Stomach (tissue), 4 donors: Measurements from ENCODE around the gene TCF7L1.

Experiments
- CTCF ChIP-seq, 7 experiments: fragments of 450-650 bp in 4 of 7; fragments of 200-600 bp in 3 of 7; sonication (generic) in 3 of 7; IDR thresholded peaks; one replicate each; pipeline ENCODE4 v1.5.1; 2016 to 2019; ENCODE audit warnings: antibody characterized with exemption in 7 of 7, control low read depth in 2 of 7, mild to moderate bottlenecking in 1 of 7
- EP300 ChIP-seq: sonication (generic); formaldehyde crosslinking; IDR thresholded peaks from one replicate; pipeline ENCODE4 v1.6.1; 2017; ENCODE audit warnings: antibody characterized with exemption
- POLR2A ChIP-seq, 4 donors: fragments of 450-650 bp; IDR thresholded peaks; one replicate each; pipeline ENCODE4 v1.6.1; 2016; ENCODE audit warnings: antibody characterized with exemption in 4 of 4, control low read depth in 2 of 4, mild to moderate bottlenecking in 1 of 4, moderate library complexity in 1 of 4
- POLR2AphosphoS5 ChIP-seq, 3 donors: sonication (generic); formaldehyde crosslinking; IDR thresholded peaks; one replicate each; pipeline ENCODE4 v1.6.1; 2016; ENCODE audit warnings: antibody characterized with exemption in 3 of 3

GRCh38 chr2:85188852-85189251 lies 55.7 kb downstream of the TCF7L1 start:
- TF ChIP-seq CTCF (IDR thresholded peaks at IDR 0.05) (no peak), POLR2AphosphoS5 (IDR thresholded peaks at IDR 0.05) (no peak), POLR2A (IDR thresholded peaks at IDR 0.05) (no peak), EP300 (no peak)
